Measurements from ENCODE around the gene RAMP1.

The RAMP1 gene

GRCh38 chr2:237955640-237956401 lies 96.4 kb downstream of the RAMP1 start:
- DNase-seq (ENCODE audit: low spot score in 2 of 2) (no peak), ATAC-seq (peak; percentile 69)
- Mint-ChIP-seq H3K27ac (no peak overlapping the region), H3K9me3 (no peaks in the 10 kb centered on the region), H3K36me3 (no peaks in the 10 kb centered on the region), H3K4me1 (peaks cover 9% of the 10 kb centered on the region), H3K4me3 (peak overlapping the region; percentile 28)

- Mint-ChIP-seq H3K36me3 (no peaks in the 10 kb centered on the region), H3K9me3 (no peaks in the 10 kb centered on the region), H3K4me3 (peak overlapping the region; percentile 28), H3K27ac (no peak overlapping the region), H3K4me1 (peaks cover 9% of the 10 kb centered on the region)
- DNase-seq (ENCODE audit: low spot score in 2 of 2) (no peak), ATAC-seq (peak; percentile 34)
Observed at GRCh38 chr2:237956402-237956736, 96.9 kb downstream of the RAMP1 start.

GRCh38 chr2:237961637-237962036 lies 102.2 kb downstream of the RAMP1 start:
- ATAC-seq = no peak
- no peak for DNase-seq (ENCODE audit: low spot score in 2 of 2)

More at GRCh38 chr2:237961637-237962036, 102.2 kb downstream of the RAMP1 start:
- Mint-ChIP-seq H3K4me3 (no peak overlapping the region), H3K27ac (no peak overlapping the region), H3K4me1 (peaks cover 15% of the 10 kb centered on the region), H3K9me3 (peaks cover 3% of the 10 kb centered on the region), H3K36me3 (peaks cover 5% of the 10 kb centered on the region)

All from stimulated activated effector memory CD8-positive, alpha-beta T cell treated with anti-CD3 and anti-CD28 coated beads, Interleukin-12 subunit alpha, Interleukin-12 subunit beta, amount 100 ng/mL, for 72 hours (primary cell).